Measurements from ENCODE around the gene MCTP1.
"Not testable (repeated sequence)": the region's sequence is repeated elsewhere in the genome, so short reads cannot be mapped to it uniquely, and the experiment has no call there.

MCTP1 gene

DNA sequence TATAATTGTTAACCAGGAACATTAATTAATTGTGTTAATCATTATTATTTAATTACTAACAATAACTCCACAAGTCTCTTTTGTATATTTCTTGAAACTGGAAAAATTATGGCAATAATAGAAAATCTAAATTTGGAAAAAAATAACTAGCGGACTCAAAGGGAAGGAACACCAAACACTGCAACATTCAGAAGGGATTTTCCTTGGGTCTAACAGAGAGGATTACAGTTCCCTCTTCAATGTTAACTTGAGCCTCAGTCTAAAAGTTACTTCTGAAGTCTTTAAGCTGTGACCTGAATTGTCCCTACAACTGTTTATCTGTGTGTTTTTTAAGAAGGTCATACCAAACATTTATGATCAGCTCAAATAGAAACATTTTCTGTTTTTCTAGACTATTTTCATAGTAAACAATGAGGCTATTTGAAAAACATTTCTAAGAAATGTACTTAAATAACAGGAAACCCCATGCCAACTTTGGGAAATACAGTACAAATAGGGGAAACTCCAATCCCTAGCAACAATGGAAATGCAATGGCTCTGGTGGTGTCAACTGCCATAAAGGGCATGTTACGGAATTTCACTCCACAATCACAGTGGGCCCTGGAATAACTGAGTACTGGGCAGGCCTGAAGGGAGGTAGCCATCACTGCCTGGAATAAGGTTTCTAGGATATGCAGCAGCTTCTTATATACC lies 61.2 kb downstream of the MCTP1 start:
- ATAC-seq (no peak), DNase-seq (no peak)
- H3K4me3 Mint-ChIP-seq = no peak overlapping the region
- H3K27ac Mint-ChIP-seq = no peak overlapping the region
- no peaks in the 10 kb centered on the region for H3K4me1 Mint-ChIP-seq
- H3K9me3 Mint-ChIP-seq = no peaks in the 10 kb centered on the region
- H3K27me3 Mint-ChIP-seq = no peaks in the 10 kb centered on the region

DNA sequence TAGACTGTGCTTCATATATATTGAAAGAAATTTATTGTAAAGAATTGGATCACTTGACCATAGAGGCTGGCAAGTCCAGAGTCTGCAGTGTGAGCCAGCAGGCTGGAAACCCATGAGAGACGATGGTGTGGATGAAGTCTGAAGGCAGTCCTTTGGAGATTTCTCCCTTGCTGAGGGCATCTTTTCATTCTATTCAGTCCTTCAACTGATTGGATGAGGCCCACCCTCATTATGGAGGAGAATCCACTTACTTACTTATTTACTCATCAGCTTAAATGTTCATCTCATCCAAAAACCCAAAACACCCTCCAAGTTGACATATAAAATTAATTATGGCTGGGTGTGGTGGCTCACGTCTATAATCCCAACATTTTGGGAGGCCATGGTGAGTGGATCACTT lies 62.1 kb downstream of the MCTP1 start:
- no peak overlapping the region for H3K4me3 Mint-ChIP-seq
- H3K9me3 Mint-ChIP-seq = no peaks in the 10 kb centered on the region
- no peaks in the 10 kb centered on the region for H3K27me3 Mint-ChIP-seq
- H3K27ac Mint-ChIP-seq = no peak overlapping the region
- no peaks in the 10 kb centered on the region for H3K4me1 Mint-ChIP-seq
- DNase-seq = no peak
- no peak for ATAC-seq

DNA sequence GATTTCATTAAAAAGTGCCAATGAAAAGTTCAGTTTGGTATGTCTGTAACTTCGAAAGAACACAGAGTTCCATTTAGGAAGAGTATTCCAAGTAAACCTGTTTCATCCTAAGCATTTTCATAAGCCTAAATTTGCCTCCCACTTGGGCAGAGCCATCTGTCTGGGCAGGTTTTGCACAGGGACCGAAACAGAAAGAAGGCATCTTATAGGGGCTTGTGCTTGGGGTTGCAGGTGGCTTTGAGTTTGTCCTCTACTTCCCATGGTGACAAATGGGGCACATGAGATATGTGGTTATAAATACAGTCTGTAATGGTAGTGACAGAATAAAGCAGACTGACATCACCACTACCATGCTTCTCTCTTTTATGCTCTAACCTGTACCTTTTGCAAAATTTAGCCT lies 63.7 kb downstream of the MCTP1 start:
- no peak for DNase-seq
- Mint-ChIP-seq H3K27ac (no peak overlapping the region), H3K27me3 (no peaks in the 10 kb centered on the region), H3K4me3 (no peak overlapping the region), H3K9me3 (no peaks in the 10 kb centered on the region), H3K4me1 (no peaks in the 10 kb centered on the region)
- no peak for ATAC-seq

DNA sequence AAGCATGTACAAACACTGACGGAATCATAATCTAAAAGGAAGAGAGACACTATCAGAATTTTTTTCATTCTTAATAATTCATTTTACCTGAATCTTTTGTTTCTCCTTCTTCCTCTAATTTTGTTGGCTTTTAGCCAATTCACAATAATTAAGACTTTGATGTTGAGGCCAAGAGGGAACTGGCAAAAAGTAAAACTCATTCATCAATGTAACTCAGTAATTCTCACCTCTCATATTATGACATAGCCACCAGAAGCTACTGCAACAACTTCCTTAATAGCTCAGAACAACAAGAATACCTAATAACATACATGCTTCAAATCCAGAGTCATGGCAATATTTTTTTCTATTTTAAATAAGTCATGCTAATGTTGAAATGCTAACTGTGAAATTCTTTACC lies 64.5 kb downstream of the MCTP1 start:
- DNase-seq (no peak), ATAC-seq (no peak)
- Mint-ChIP-seq H3K27me3 (no peaks in the 10 kb centered on the region), H3K9me3 (no peaks in the 10 kb centered on the region), H3K4me3 (no peak overlapping the region), H3K27ac (no peak overlapping the region), H3K4me1 (no peaks in the 10 kb centered on the region)

DNA sequence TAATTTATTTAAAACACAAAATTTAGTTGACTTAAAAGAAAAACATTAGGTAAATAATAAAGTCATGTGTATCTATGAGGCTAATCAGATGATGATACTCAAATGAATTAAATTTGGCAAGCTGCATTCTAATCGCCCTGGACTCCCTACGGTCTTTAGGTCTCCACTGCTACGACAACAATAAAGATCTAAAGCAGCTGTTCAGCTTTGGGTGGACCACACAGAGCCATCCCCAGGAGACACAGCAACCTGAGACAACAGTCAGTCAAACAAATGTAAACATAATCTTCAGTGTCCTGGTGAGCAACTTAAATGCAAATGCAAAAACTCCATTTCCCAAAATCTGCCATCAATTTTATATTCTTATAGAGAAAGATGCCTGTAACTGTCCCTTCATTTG lies 65.5 kb downstream of the MCTP1 start:
- Mint-ChIP-seq H3K4me1 (no peaks in the 10 kb centered on the region), H3K4me3 (no peak overlapping the region), H3K27me3 (no peaks in the 10 kb centered on the region), H3K9me3 (no peaks in the 10 kb centered on the region), H3K27ac (no peak overlapping the region)
- ATAC-seq = no peak
- DNase-seq = no peak

DNA sequence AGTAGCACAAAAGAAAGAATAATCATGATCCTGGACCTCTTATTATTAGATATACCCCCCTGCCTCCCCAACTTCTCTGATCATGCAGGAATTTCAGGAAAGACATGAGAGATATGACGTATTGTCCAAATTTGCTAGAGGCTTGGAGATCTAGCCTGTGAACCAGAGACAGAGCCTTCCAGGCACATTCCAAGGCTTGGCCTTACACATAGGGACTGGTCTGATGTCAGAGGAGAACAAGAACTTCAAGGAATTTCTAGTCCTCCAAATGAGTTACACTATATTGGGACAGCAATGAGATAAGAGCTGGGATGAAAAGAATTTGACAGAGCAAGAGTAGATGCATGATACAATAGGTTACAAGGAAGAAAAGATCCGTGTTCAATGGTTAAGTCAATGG lies 67.0 kb downstream of the MCTP1 start:
- Mint-ChIP-seq H3K27ac (no peak overlapping the region), H3K4me3 (no peak overlapping the region), H3K27me3 (no peaks in the 10 kb centered on the region), H3K9me3 (no peaks in the 10 kb centered on the region), H3K4me1 (no peaks in the 10 kb centered on the region)
- ATAC-seq (no peak), DNase-seq (no peak)

DNA sequence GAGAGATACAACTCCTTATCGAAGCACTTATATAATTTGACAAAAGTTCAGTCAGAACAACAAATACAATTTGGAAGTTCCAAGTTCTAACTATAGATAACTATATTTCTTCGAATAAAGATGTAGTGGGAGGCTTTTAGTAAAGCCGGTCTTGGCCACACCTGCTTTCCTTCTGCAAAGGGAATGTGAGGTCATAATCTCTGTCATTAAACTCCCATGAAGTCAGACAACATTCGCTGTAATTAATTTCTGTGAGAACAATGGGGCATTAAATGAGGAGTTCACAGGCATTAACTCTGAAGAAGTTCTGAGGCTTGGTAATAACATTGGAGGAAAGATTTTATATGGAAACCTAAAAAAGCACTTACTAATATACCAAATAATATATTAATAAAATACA lies 67.5 kb downstream of the MCTP1 start:
- ATAC-seq (no peak), DNase-seq (no peak)
- H3K27me3 Mint-ChIP-seq = no peaks in the 10 kb centered on the region
- H3K4me1 Mint-ChIP-seq = no peaks in the 10 kb centered on the region
- no peak overlapping the region for H3K27ac Mint-ChIP-seq
- no peaks in the 10 kb centered on the region for H3K9me3 Mint-ChIP-seq
- H3K4me3 Mint-ChIP-seq = no peak overlapping the region

DNA sequence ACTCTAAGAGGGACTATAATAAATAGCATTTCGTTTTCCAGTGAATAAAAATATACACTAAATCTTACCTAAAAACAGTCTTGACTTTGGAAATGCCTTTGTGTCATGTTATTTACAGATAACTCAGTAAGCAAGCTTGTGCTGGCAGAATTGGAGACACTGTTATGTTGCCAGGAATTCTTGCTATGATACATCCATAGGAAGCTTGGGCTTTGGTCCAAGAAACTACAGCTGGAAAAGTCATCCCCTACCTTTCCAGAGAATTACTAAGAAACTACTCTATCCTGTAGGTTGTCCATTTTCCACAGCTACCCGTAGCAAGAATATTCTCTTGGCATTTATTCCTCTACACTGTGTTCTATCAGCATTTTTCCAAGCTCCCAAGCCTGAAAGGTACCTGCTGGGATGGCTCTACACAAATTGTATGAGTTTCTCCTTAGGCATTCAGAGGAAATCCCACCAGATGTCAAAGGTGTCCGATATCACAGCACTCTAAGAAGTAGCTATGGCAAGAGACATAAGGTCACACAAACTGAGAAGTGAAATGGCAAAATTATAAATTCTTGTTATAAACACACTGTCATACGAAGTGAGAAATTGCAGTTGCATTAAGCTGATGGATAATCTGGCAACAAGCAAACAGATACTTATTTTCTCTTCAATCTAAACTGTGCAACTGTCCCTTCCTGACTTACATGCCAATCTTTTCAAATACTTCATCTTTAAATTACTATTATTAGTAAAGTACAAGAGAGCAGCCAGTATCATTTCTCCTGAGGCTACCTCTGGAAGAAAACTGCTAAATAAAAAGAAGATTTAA lies 68.5 kb downstream of the MCTP1 start:
- H3K4me3 Mint-ChIP-seq = no peak overlapping the region
- no peak overlapping the region for H3K27ac Mint-ChIP-seq
- H3K27me3 Mint-ChIP-seq = no peaks in the 10 kb centered on the region
- no peaks in the 10 kb centered on the region for H3K9me3 Mint-ChIP-seq
- H3K4me1 Mint-ChIP-seq = no peaks in the 10 kb centered on the region
- no peak for ATAC-seq
- DNase-seq = no peak

DNA sequence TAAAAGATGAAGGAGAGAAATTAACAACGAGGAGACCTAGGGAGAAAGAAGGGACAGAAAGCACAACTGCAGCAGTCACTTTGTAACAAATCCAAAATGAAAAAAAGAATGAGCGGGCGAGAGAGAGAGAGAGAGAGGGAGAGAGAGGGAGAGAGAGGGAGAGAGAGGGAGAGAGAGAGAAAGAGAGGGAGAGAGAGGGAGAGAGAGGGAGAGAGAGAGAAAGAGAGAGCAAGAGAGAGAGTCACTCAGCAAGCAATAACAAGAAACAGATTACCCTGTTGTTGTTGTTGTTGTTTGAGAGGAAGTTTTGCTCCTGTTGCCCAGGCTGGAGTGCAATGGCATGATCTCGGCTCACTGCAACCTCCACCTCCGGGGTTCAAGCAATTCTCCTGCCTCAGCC lies 77.1 kb downstream of the MCTP1 start:
- not testable (repeated sequence) for DNase-seq, H3K9me3 Mint-ChIP-seq, H3K4me3 Mint-ChIP-seq, H3K4me1 Mint-ChIP-seq, H3K27ac Mint-ChIP-seq, H3K27me3 Mint-ChIP-seq, ATAC-seq

DNA sequence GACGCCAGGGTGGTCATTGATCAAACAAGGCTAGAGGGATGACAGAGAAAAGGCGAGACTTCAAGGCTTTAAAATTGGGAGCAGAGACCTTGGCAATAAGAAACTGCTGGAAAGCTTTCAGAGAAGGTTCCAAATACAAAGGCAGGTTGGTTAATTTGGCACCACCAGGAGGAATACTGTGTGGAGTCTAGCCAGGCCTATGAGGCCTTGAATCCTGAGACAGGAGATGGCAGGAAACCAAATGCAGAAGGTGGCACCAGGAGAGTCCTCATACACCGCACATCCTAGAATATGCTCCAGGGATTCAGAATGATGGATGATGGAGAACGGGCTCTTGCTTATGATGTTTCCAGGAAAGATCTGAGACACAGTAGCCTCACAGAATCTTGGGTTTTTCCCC lies 90.0 kb downstream of the MCTP1 start:
- H3K4me1 Mint-ChIP-seq = peaks cover 20% of the 10 kb centered on the region
- H3K9me3 Mint-ChIP-seq = no peaks in the 10 kb centered on the region
- H3K27ac Mint-ChIP-seq = peak overlapping the region in 1 of 2 donors; percentile 43
- ATAC-seq = no peak
- DNase-seq = no peak
- no peak overlapping the region for H3K4me3 Mint-ChIP-seq
- H3K27me3 Mint-ChIP-seq = no peaks in the 10 kb centered on the region

DNA sequence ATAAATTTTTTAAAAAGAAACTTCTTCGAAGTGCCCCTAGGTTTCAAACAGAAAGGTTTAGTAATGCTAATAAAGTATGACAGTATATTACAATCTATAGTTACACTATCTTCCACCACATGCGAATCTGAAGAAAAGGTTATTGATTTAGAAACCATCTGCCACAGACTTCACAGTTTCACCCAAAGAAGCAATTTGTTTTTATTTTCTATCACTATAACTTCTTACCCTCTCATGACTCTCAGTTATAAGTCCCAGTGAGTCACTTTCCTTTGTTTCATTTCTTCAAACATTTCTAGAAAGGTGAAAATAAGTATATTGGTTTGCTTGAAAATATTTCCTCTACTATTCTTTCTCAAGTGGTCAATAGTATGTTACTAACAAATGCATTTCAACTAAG lies 93.6 kb downstream of the MCTP1 start:
- no peaks in the 10 kb centered on the region for H3K9me3 Mint-ChIP-seq
- H3K4me1 Mint-ChIP-seq = peaks cover 20% of the 10 kb centered on the region
- H3K27ac Mint-ChIP-seq = no peak overlapping the region
- no peak overlapping the region for H3K4me3 Mint-ChIP-seq
- no peak for DNase-seq
- ATAC-seq = peak; percentile 92
- no peaks in the 10 kb centered on the region for H3K27me3 Mint-ChIP-seq

DNA sequence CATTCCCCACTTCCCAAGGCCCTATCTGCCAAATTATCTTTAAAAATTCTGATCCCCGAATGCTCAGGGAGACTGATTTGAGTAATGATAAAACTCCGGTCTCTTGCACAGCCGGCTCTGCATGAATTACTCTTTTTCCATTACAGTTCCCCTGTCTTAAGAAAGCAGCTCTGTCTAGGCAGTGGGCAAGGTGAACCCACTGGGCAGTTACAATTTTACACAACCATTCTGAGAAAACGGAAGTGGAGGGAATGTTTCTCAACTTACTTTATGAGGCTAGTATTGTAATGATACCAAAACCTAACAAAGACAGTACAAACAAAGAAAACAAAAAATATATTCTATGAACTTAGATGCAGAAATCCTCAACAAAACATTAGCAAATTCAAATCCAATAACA lies 100.0 kb downstream of the MCTP1 start:
- Mint-ChIP-seq H3K4me1 (peaks cover under 1% of the 10 kb centered on the region), H3K27me3 (no peaks in the 10 kb centered on the region), H3K4me3 (no peak overlapping the region), H3K27ac (no peak overlapping the region), H3K9me3 (no peaks in the 10 kb centered on the region)
- no peak for ATAC-seq
- no peak for DNase-seq

DNA sequence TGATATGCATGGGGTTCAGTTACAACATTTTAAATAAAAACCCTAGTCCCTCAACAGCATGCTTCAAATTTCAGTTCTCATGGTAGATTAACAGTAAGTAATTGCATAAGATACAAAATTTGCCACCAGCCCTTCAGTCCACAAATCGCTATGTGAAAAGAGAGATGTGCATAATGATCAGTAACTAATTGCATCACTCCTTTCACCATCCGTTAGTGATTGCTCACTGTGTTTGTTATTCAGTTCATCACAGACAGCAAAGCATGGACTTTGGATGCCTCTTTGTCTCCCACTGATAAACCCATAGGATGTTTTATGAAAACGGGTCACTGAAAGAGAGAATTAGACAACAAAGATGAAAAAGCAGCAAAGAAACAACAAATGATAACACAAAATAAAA lies 103.2 kb downstream of the MCTP1 start:
- Mint-ChIP-seq H3K27me3 (no peaks in the 10 kb centered on the region), H3K9me3 (peaks cover 0 to 6% of the 10 kb centered on the region in 2 donors), H3K27ac (no peak overlapping the region), H3K4me1 (peaks cover 5% of the 10 kb centered on the region), H3K4me3 (no peak overlapping the region)
- no peak for ATAC-seq
- DNase-seq = no peak

DNA sequence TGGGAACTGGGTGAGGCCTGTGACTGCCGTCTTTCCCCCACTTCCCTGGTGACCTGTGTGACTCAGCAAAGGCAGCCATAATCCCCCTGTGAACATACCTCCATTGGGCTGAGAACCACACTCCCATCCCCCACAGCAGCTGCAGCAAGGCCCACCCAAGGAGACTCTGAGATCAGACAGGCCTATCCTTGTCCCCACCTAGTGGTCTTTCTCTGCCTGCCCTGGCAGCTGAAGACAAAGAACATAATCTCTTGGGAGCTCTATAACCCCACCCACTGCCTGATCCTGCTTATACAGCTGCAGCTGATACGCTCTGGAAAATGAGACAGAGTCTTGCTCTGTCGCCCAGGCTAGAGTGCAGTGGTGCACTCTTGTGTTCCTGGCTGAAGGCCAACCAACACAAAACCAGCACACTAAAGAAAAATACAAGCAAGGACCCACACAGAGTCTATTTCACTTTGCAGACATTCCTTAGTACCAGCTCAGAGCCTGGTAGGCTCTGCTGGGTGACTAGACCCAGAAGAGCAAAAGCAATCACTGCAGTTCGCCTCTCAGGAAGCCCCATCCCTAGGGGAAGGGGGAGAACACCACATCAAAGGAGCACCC lies 106.7 kb downstream of the MCTP1 start:
- Mint-ChIP-seq H3K9me3 (peaks cover 0 to 6% of the 10 kb centered on the region in 2 donors), H3K4me1 (peaks cover 5% of the 10 kb centered on the region), H3K4me3 (no peak overlapping the region), H3K27ac (no peak overlapping the region), H3K27me3 (peaks cover 8% of the 10 kb centered on the region)
- ATAC-seq = no peak
- no peak for DNase-seq

DNA sequence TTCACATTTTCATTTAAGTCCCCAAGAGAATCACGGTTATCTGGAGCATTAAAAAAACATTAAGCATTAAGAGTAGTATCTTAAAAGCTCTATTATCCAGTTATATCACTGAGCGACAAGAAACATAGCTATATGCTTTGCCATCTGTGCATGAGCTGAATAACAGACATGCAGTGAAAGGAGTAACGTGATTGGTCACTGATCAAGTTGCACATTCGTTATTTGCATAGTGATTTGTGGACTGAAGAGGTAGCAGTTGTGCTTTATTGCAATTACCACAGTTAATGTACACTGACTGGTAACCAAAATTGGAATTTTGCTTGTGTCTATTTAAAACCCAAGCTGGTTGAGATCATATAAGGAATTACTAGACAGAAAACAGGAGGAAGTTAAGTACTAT lies 107.4 kb downstream of the MCTP1 start:
- ATAC-seq = no peak
- DNase-seq = no peak
- H3K27me3 Mint-ChIP-seq = peaks cover 8% of the 10 kb centered on the region
- H3K4me1 Mint-ChIP-seq = peaks cover 5% of the 10 kb centered on the region
- H3K4me3 Mint-ChIP-seq = no peak overlapping the region
- peaks cover 0 to 6% of the 10 kb centered on the region in 2 donors for H3K9me3 Mint-ChIP-seq
- no peak overlapping the region for H3K27ac Mint-ChIP-seq

DNA sequence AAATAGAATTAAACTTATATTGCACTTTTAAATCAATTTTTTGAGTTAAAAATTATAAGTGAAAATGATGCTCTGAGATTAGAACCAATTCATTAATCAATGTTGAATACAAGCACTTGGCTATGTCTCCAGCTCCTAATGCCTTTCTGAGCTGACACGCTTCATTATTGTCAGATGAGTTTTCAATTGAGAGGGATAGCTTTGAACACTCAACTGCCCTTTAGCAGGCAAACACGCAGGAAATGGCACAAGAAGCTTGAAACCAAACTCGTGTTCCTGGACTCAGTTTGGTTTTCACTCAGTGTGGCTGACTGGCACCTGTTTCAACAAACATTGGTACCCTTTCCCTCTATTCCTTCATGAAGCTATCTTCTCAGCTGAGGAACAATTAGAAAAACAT lies 109.8 kb downstream of the MCTP1 start:
- Mint-ChIP-seq H3K4me3 (no peak overlapping the region), H3K27me3 (peaks cover 8% of the 10 kb centered on the region), H3K4me1 (peaks cover 5% of the 10 kb centered on the region), H3K9me3 (peaks cover 6% of the 10 kb centered on the region in 2 donors), H3K27ac (no peak overlapping the region)
- ATAC-seq (no peak), DNase-seq (no peak)

Data from stimulated activated naive CD8-positive, alpha-beta T cell treated with anti-CD3 and anti-CD28 coated beads, Interleukin-15, amount 100 ng/mL, for 72 hours (primary cell).